MCF 10A (cell line): ENCODE data around the gene STX5. TPM values are rescaled to one million over a fixed set of nuclear protein-coding genes. Genes with fewer than 3 reads are reported as not detected.

Experiments
- BruUV-seq: library from RNA; stranded (reverse); fragments of 400-500 nt; replicated peaks from 2 replicates; lab custom pipeline; 2021; lab: Mats Ljungman, UMichigan
- CTCF ChIA-PET: fragments of 300-600 bp; sonication (Branson Sonifier 250); formaldehyde crosslinking; extraction: SDS; loops from one replicate; lab custom pipeline; 2021; ENCODE audit warnings: antibody characterized with exemption, inconsistent platforms; lab: Yijun Ruan, JAX
- POLR2A ChIA-PET: fragments of 300-600, 350-650 bp; sonication (Branson Sonifier 250); formaldehyde crosslinking; extraction: SDS; loops from one replicate; lab custom pipeline; 2020; ENCODE audit warnings: antibody characterized with exemption, inconsistent platforms; lab: Yijun Ruan, JAX
- DNase-seq: peaks from one replicate; pipeline ENCODE4 v3.0.0-alpha.2; 2018; ENCODE audit not compliant: unreplicated experiment
- H3K27ac Mint-ChIP-seq: one replicate; pipeline ENCODE4 v1.8.0; 2022; ENCODE audit warnings: mild to moderate bottlenecking, low read depth, mixed read lengths; ENCODE audit not compliant: unreplicated experiment
- H3K27me3 Mint-ChIP-seq: one replicate; pipeline ENCODE4 v1.8.0; 2022; ENCODE audit warnings: mixed read lengths; ENCODE audit not compliant: insufficient read depth, unreplicated experiment
- H3K36me3 Mint-ChIP-seq: one replicate; pipeline ENCODE4 v1.8.0; 2022; ENCODE audit warnings: mild to moderate bottlenecking, moderate library complexity, mixed read lengths; ENCODE audit not compliant: insufficient read depth, unreplicated experiment
- H3K4me1 Mint-ChIP-seq: one replicate; pipeline ENCODE4 v1.8.0; 2022; ENCODE audit warnings: mixed read lengths; ENCODE audit not compliant: insufficient read depth, unreplicated experiment
- H3K4me3 Mint-ChIP-seq: one replicate; pipeline ENCODE4 v1.8.0; 2022; ENCODE audit warnings: mild to moderate bottlenecking, moderate library complexity, mixed read lengths; ENCODE audit not compliant: unreplicated experiment
- H3K9me3 Mint-ChIP-seq: one replicate; pipeline ENCODE4 v1.8.0; 2022; ENCODE audit warnings: mixed read lengths; ENCODE audit not compliant: unreplicated experiment
- intact Hi-C: fragments of 100-400 bp; cut with micrococcal nuclease; formaldehyde crosslinking; loops from 2 replicates; pipeline ENCODE4 v1.14.1; 2022
- total RNA-seq: library from RNA; stranded (reverse); gene quantifications from 2 replicates; pipeline ENCODE4 v1.2.3, GENCODE V29; 2022
- TF ChIP-seq, protein P1 (sequence below): fragments of 200-600 bp; IDR thresholded peaks from one replicate; pipeline ENCODE4 v1.8.0; 2022; ENCODE audit warnings: antibody characterized with exemption, mild to moderate bottlenecking; ENCODE audit not compliant: unreplicated experiment

Gene STX5
- total RNA-seq, 1 experiment from 2014 or later = 72.0 TPM

DNA sequence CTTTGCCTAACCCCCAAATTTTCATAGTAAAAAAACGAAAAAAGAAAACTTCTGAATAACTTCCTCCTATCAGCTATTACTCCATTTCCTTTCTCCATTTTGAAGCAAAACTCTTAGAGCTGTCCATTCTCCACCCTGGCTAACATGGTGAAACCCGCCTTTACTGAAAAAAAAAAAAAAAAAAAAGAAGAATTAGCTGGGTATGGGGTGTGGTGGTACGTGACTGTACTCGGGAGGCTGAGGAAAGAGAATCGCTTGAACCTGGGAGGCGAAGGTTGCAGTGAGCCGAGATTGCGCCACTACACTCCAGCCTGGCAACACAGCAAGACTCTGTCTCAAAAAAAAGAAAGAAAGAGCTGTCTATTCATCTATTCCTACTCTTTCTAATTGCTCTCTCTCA is 15.3 kb downstream of the STX5 start:
- TF ChIP-seq, protein P1, sequence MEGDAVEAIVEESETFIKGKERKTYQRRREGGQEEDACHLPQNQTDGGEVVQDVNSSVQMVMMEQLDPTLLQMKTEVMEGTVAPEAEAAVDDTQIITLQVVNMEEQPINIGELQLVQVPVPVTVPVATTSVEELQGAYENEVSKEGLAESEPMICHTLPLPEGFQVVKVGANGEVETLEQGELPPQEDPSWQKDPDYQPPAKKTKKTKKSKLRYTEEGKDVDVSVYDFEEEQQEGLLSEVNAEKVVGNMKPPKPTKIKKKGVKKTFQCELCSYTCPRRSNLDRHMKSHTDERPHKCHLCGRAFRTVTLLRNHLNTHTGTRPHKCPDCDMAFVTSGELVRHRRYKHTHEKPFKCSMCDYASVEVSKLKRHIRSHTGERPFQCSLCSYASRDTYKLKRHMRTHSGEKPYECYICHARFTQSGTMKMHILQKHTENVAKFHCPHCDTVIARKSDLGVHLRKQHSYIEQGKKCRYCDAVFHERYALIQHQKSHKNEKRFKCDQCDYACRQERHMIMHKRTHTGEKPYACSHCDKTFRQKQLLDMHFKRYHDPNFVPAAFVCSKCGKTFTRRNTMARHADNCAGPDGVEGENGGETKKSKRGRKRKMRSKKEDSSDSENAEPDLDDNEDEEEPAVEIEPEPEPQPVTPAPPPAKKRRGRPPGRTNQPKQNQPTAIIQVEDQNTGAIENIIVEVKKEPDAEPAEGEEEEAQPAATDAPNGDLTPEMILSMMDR = no peak
- H3K27me3 Mint-ChIP-seq = no peaks in the 10 kb centered on the region
- H3K4me3 Mint-ChIP-seq = no peak overlapping the region
- no TSS peak for BruUV-seq
- no peak overlapping the region for H3K27ac Mint-ChIP-seq
- ChIA-PET CTCF (interaction anchor here (0.6 to 1.2 kb wide), 5 partner anchors 8 to 44 kb away, joined by 3 to 6 read pairs (median 3); no protein-coding TSS in a partner anchor), POLR2A (interaction anchor here (0.9 to 3.1 kb wide), 6 partner anchors 10 to 40 kb away, joined by 3 to 21 read pairs (median 7); partner anchors contain the start of genes NXF1, STX5 and WDR74)
- H3K4me1 Mint-ChIP-seq = no peaks in the 10 kb centered on the region
- intact Hi-C loops = no loop called here
- no peaks in the 10 kb centered on the region for H3K9me3 Mint-ChIP-seq
- peaks cover 77% of the 10 kb centered on the region for H3K36me3 Mint-ChIP-seq
- no peak for DNase-seq

DNA sequence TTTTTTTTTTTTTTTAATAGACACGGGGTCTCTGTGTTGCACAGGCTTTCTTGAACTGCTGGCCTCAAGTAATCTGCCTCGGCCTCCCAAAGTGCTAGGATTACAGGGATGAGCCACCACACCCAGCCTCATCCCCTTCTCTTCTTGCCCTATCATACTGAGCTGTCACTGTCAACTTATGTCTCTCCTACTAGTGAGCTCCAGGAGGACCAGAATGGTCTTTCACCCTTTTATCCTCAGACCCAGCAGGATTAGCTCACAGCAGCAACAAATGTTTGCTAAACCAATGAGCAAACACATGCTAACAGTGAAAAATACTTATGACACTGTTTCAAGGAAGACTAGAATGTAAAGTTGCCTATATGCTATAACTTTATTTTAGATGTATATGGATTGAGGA is 20.2 kb downstream of the STX5 start:
- H3K27me3 Mint-ChIP-seq = no peaks in the 10 kb centered on the region
- no TSS peak for BruUV-seq
- peak overlapping the region; percentile 18 for H3K27ac Mint-ChIP-seq
- no peaks in the 10 kb centered on the region for H3K9me3 Mint-ChIP-seq
- H3K4me1 Mint-ChIP-seq = peaks cover 2% of the 10 kb centered on the region
- H3K4me3 Mint-ChIP-seq = no peak overlapping the region
- TF ChIP-seq, protein P1 = no peak
- DNase-seq = no peak
- intact Hi-C loops = no loop called here
- POLR2A ChIA-PET = interaction anchor here (0.5 to 2.5 kb wide), 3 partner anchors 18 to 86 kb away, joined by 3 to 11 read pairs (median 3); no protein-coding TSS in a partner anchor
- H3K36me3 Mint-ChIP-seq = peaks cover 28% of the 10 kb centered on the region
- CTCF ChIA-PET = interaction anchor here (0.6 to 0.7 kb wide), 2 partner anchors 8 to 26 kb away, joined by 3 to 5 read pairs; no protein-coding TSS in a partner anchor

DNA sequence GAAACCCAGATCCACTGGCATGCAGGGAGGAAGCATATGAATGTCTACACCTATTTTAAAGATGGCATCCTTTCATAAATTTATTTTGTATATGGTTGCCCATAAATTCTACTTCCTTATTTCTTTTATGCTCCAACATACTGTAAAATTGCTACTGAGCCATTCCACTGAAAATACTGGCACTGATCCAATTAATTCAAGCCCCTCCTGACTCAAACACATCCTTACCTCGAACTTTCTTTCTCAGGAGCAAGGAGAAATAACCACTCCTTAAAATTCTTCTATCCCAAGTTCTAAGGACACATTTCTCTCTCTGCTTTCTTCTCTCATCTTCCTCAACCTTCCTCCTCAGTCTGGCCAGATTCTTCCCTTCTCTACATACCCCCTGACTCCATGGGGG is 21.1 kb downstream of the STX5 start:
- POLR2A ChIA-PET = no interaction called here
- no peak overlapping the region for H3K27ac Mint-ChIP-seq

DNA sequence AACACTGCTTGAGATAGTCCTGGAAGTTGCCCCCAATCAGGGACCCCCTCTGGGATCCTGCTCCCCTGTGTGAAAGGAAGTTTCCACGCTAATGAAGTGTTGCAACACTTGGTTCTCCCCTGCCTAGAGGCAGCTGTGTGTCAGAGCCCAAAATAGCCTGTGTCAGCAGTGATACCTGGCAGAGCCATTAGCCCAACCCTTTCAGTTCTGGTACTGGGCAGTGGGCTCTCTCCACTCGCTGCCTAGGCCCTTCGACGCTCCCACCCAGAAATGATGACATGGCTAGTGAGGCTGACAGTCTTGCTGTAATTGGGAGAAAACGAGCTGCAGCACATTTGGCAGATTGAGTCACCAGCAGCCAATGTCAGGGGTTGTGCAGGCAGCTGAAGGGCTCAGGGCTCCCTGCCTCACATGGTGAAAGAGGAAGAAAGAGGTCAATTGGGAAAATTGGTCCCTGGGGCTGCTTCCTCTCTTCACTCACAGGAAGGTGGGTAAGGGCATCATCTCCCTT is 25.2 kb downstream of the STX5 start:
- H3K4me1 Mint-ChIP-seq = peaks cover 20% of the 10 kb centered on the region

More for the DNA sequence above, 21.1 kb downstream of the STX5 start:
- TF ChIP-seq, protein P1 = no peak
- H3K4me3 Mint-ChIP-seq = no peak overlapping the region
- BruUV-seq = no TSS peak
- no peaks in the 10 kb centered on the region for H3K27me3 Mint-ChIP-seq
- H3K9me3 Mint-ChIP-seq = no peaks in the 10 kb centered on the region
- H3K4me1 Mint-ChIP-seq = peaks cover 10% of the 10 kb centered on the region
- intact Hi-C loops = no loop called here
- DNase-seq = no peak
- peaks cover 20% of the 10 kb centered on the region for H3K36me3 Mint-ChIP-seq
- CTCF ChIA-PET = interaction anchor here (0.6 to 0.7 kb wide), 2 partner anchors 25 to 63 kb away, joined by 4 to 5 read pairs; no protein-coding TSS in a partner anchor

More for the DNA sequence above, 25.2 kb downstream of the STX5 start:
- Mint-ChIP-seq H3K36me3 (peaks cover 31% of the 10 kb centered on the region), H3K27me3 (no peaks in the 10 kb centered on the region), H3K9me3 (no peaks in the 10 kb centered on the region), H3K27ac (peak overlapping the region; percentile 99), H3K4me3 (peak overlapping the region; percentile 95)
- peak; percentile 69 for DNase-seq
- intact Hi-C loops = no loop called here
- CTCF ChIA-PET = interaction anchor here (0.6 to 2.9 kb wide), 10 partner anchors 10 to 415 kb away, joined by 3 to 8 read pairs (median 4); partner anchors contain the start of gene TMEM179B
- TF ChIP-seq, protein P1 = no peak
- POLR2A ChIA-PET = interaction anchor here (0.7 to 5.2 kb wide), 31 partner anchors 9 to 1378 kb away, joined by 3 to 163 read pairs (median 6); partner anchors contain the start of genes C11orf98, CSKMT, HNRNPUL2 and LBHD1
- no TSS peak for BruUV-seq
